Heart left ventricle (tissue), 13 donors: Measurements from ENCODE around the gene ATXN1.
"Not testable (repeated sequence)": the region's sequence is repeated elsewhere in the genome, so short reads cannot be mapped to it uniquely, and the experiment has no call there.

Experiments
- CTCF ChIP-seq, 12 donors: fragments of 200-600 bp; sonication (generic) in 4 of 12; IDR thresholded peaks; one replicate each; pipeline versions ENCODE4 v1.5.0 to v1.8.0; 2018 to 2022; ENCODE audit warnings: antibody characterized with exemption in 12 of 12, mild to moderate bottlenecking in 5 of 12
- POLR2A ChIP-seq, 2 donors: fragments of 450-650 bp; IDR thresholded peaks; one replicate each; pipeline ENCODE4 v1.6.1; 2017; ENCODE audit warnings: antibody characterized with exemption in 2 of 2, mild to moderate bottlenecking in 2 of 2, moderate library complexity in 2 of 2
- donor health status: ischemic (EF 13 %, LVEDD 7.1; RV severe dilation, severe dysfunction).
- donor health status: DM: no; HTN: yes; CAD: no.
- donor health status: DM: no; HTN: no; CAD: no.
- donor health status: ischemic (EF 25% LVEDD 6.9; RV normal size, moderate dysfunction).
- donor health status: ischemic (EF 25% LVEDD 5.7; RV mildly dilated, moderate dysfunction).
- donor health status: ischemic (EF 35%, LVEDD 5.7; RV mildly dilated, moderate dysfunction).
- donor health status: nonischemic (EF 11% LVEDD 7.7; RV severe dilation, severe dysfunction).
- donor health status: DM: yes; HTN: yes; CAD: no.
- donor health status: PGD.
- donor health status: ischemic (EF 29% LVEDD 5.4; RV normal size, mild dysfunction).
- donor health status: nonischemic (EF 23%, LVEDD 6.1; RV moderate dilation, normal function).

DNA sequence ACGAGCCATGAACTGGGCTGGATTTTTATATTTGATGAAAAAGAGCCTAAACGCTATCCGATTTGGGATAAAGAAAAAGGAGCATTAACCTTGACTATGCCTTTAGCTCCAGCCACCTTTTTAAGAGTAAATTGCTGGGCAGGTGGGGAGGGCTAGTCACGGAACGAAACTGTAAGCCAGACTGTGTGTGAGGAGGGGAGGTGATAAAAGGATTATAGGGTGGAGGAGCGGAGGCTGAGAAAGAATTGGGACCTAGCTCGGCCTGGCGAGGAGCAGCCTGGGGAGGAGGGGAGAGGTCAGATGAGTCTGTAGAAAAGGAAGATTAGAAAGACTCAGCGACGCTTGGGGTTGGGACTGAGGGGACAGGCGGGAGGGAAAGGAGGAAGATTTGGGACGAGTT, 498.5 kb downstream of the ATXN1 start:
- TF ChIP-seq POLR2A, CTCF (IDR thresholded peaks at IDR 0.05): not testable (repeated sequence)
